ENCODE measurements around the gene LTBP1. TPM values are rescaled to one million over a fixed set of nuclear protein-coding genes. Genes with fewer than 3 reads are reported as not detected.
A peak's percentile ranks its signal among the peaks of the same experiment; 100 is the strongest.

Gene LTBP1
- total RNA-seq, 4 donors from 2014 or later: 5.1 to 12.9 (median 10.7) TPM

- no peaks in the 10 kb centered on the region for H3K27me3 ChIP-seq
- WGBS, 2 donors: 84 to 94% methylated on average over 7 of the region's 7 CpGs
- H3K9me3 ChIP-seq: no peaks in the 10 kb centered on the region
- H3K4me3 ChIP-seq (replicated peaks in 1 of 3): no peak overlapping the region
- H3K36me3 ChIP-seq: no peaks in the 10 kb centered on the region
- no peak for DNase-seq
- intact Hi-C loops (cut with DNase I): no loop called here
- TF ChIP-seq POLR2A (IDR thresholded peaks at IDR 0.05): no peak
- TF ChIP-seq CTCF (IDR thresholded peaks at IDR 0.05): no peak
- H3K27ac ChIP-seq: no peak overlapping the region
- peaks cover 0 to 3% of the 10 kb centered on the region in 2 donors for H3K4me1 ChIP-seq
These were observed 390.7 kb downstream of the LTBP1 start for GRCh38 chr2:33337385-33337960.

- no peak for DNase-seq
- TF ChIP-seq POLR2A (IDR thresholded peaks at IDR 0.05) (no peak), CTCF (IDR thresholded peaks at IDR 0.05) (no peak)
- H3K9me3 ChIP-seq: no peaks in the 10 kb centered on the region
- H3K27me3 ChIP-seq: no peaks in the 10 kb centered on the region
- no peak overlapping the region for H3K27ac ChIP-seq
- H3K4me1 ChIP-seq: peaks cover 0 to 3% of the 10 kb centered on the region in 2 donors
- WGBS, 2 donors: 91 to 95% methylated on average over 4 of the region's 4 CpGs
- H3K4me3 ChIP-seq (replicated peaks in 1 of 3): no peak overlapping the region
- H3K36me3 ChIP-seq: no peaks in the 10 kb centered on the region
- intact Hi-C loops (cut with DNase I): no loop called here
These were observed 391.2 kb downstream of the LTBP1 start for GRCh38 chr2:33337981-33338380.

- WGBS, 2 donors: 79 to 96% methylated on average over 5 of the region's 5 CpGs
- Histone ChIP-seq H3K9me3 (no peaks in the 10 kb centered on the region), H3K36me3 (no peaks in the 10 kb centered on the region), H3K4me3 (replicated peaks in 1 of 3) (no peak overlapping the region), H3K4me1 (peaks cover 0 to 3% of the 10 kb centered on the region in 2 donors), H3K27ac (no peak overlapping the region), H3K27me3 (no peaks in the 10 kb centered on the region)
- intact Hi-C loops (cut with DNase I): no loop called here
- no peak for DNase-seq
- TF ChIP-seq POLR2A (IDR thresholded peaks at IDR 0.05) (no peak), CTCF (IDR thresholded peaks at IDR 0.05) (no peak)
These were observed 392.5 kb downstream of the LTBP1 start for GRCh38 chr2:33339269-33339668.

GRCh38 chr2:33340280-33340679 is 393.5 kb downstream of the LTBP1 start:
- Histone ChIP-seq H3K27ac (no peak overlapping the region), H3K4me1 (peaks cover 0 to 3% of the 10 kb centered on the region in 2 donors), H3K27me3 (no peaks in the 10 kb centered on the region), H3K9me3 (no peaks in the 10 kb centered on the region), H3K4me3 (replicated peaks in 1 of 3) (no peak overlapping the region), H3K36me3 (no peaks in the 10 kb centered on the region)
- 56% methylated on average over 6 of the region's 6 CpGs for WGBS, 2 donors
- intact Hi-C loops (cut with DNase I): no loop called here
- DNase-seq: peak; percentile 33 to 39
- TF ChIP-seq CTCF (IDR thresholded peaks at IDR 0.05): no peak

- no peak overlapping the region for H3K4me3 ChIP-seq (replicated peaks in 1 of 3)
- intact Hi-C loops (cut with DNase I): no loop called here
- DNase-seq: no peak
- no peaks in the 10 kb centered on the region for H3K9me3 ChIP-seq
- 65 to 70% methylated on average over 5 of the region's 5 CpGs for WGBS, 2 donors
- TF ChIP-seq POLR2A (IDR thresholded peaks at IDR 0.05) (no peak), CTCF (IDR thresholded peaks at IDR 0.05) (no peak)
- peaks cover 0 to 3% of the 10 kb centered on the region in 2 donors for H3K4me1 ChIP-seq
- no peaks in the 10 kb centered on the region for H3K27me3 ChIP-seq
- H3K36me3 ChIP-seq: no peaks in the 10 kb centered on the region
- H3K27ac ChIP-seq: no peak overlapping the region
These were observed 395.4 kb downstream of the LTBP1 start for GRCh38 chr2:33342171-33342570.
